IPS DF 19.7 (cell line): ENCODE data around the gene MSRB3.
"Not testable (repeated sequence)": the region's sequence is repeated elsewhere in the genome, so short reads cannot be mapped to it uniquely, and the experiment has no call there.

ENCODE experiments used
- DNase-seq: peaks from one replicate; pipeline ENCODE4 v3.0.0-alpha.2; 2013; ENCODE audit warnings: low read depth, low spot score

Gene MSRB3

DNA sequence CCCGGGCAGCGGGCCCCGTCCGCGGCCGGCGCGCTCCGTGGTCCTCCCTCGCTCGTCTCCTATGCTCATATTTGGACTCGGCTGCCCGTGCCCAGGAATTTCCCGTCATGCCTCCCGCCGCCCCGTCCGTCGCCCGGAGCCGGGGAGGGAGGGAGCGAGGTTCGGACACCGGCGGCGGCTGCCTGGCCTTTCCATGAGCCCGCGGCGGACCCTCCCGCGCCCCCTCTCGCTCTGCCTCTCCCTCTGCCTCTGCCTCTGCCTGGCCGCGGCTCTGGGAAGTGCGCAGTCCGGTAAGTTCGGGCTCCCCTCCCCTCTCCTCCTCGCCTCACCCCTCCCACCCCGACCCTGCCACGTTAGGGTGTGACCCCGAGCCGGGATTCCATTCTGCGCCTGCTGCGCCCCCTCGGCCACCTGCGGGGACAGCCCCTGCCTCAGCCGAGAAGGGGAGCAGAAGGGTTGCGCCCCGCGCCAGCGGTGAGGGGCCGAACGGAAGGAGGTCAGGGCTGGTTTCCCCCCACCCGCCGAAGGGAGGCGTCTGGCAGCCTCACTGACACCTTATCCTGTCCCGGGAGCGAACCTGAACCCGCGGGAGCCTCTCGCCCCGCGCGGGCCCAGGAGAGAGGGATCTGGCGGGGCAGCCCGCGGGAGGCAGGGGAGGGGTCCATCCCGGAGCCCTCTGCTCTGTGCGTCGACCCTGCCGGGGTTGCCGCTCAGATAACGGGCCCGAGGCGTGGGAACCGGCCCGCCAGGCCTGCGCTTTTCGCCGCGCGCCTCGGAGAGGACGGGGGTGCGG is at the start of gene MSRB3:
Gene MSRB3, plus strand, starts transcription at position 108 of the 793 bp plus-strand sequence. CDS start 29,897 bp downstream, outside the sequence.
- DNase-seq: no peak

DNA sequence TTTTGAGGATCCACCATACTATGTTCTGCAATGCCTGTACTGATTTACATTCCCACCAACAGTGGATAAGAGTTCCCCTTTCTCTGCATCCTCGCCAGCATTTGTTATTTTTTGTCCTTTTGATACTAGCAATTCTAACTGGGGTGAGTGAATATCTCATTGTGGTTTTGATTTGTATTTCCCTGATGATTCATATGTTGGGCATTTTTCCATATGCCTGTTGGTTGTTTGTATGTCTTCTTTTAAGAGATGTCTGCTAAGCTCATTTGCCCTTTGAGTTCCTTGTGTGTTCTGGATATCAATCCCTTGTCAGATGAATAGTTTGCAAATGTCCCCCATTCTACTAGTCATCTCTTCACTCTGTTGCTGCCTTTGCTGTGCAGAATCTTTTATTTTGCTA is 49.0 kb upstream of the MSRB3 start:
- no peak for DNase-seq

DNA sequence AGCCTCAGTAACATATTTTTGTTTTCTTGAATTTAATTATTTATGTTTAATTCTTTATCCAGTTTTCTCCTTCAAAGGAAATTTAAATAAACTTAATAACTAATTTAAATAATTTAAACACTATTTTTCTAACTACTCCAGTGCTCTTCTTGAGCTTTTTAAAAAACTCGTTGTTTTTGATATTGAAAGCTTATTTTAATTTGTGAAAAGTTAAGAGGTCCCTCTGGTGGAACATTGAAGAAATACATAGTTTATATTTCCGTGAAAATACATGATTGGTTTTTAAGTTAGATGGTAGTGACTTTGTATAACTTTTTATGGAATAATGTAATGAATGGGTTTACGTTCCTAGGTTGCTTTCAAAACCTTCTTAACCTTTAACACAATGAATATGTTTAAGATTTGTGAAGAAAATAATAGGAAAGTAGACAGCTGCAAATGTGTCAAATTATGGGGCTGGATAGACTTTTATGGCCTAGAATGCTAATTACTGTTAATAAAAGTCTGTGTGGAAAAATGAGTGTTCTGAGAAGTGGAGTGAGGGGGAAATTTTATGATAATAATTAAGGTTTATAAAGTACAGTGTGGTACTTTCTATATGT is 45.9 kb upstream of the MSRB3 start:
- DNase-seq: no peak

GRCh38 chr12:65237153-65237552 is 41.3 kb upstream of the MSRB3 start:
- DNase-seq: no peak

DNA sequence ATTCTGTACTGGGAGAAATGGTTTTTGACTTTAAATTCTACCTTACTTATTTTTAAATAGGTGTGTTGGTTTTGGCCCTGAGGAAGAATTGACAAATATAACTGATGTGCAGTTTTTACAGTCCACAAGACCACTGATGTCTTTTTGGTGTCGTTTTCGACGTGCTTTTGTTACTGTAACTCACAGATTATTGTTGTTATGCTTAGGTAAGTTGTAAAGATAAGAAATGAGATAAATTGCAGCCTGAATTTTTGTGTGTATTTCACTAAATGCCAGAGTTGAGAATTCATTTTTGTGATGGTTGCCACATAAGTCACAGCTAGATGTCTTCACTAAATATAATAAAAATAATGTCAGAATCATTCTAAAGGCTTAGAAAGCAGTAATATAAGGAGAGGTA is 39.9 kb upstream of the MSRB3 start:
- DNase-seq: no peak

GRCh38 chr12:65248656-65249633 is 29.5 kb upstream of the MSRB3 start:
- DNase-seq: no peak

DNA sequence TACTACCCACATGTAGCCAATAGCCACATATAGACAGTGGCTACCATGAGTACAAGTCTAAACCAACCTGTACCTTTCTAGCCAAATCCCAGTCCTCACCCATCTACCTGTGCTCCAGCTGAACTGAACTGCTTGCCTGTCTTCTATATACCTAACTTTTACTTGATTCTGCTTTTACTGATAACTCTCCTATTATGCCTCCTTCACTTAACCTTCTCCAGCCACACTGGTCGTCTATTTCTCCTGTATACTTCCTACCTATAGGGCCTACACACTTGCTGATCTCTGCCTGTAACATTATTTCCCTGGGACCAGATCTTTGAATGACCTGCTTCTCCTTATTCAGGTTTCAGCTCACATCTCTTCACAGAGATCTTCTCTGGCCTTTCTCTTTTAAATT is 26.0 kb upstream of the MSRB3 start:
- no peak for DNase-seq

DNA sequence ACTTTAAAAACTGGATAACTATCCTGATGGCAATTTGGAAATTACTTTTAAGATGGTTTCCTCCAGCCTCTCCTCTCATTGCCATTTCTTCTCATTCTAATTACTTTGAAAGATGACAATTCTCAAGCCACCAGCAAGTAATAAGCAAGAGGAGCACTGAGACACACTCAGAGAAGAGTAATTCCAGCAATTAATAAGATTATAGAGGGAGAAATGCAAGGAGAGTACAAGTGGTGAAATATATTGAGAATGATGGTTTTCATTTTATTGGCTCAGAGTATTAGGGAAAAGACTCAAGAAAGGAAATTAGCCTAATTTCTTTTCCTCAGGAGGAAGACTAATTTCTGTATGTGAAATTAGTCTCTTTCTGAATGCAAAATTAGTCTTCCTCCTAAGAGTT is 20.5 kb upstream of the MSRB3 start:
- no peak for DNase-seq

DNA sequence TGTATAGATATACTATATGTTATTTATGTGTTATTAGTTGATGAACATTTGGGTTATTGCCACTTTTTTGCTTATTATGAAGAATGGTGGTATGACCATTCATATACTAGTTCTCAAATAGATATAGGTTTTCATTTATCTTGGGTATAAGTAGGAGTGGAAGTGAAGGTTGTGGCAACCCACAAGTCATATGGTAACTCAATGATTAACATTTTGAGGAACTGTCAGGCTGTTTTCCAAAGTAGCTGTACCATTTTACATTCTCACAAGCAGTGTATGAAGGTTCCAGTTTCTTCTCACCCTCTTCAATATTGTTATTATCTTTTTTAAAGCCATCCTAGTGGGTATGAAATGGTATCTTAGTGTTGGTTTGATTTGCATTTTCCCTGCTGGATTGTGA is 19.0 kb upstream of the MSRB3 start:
- DNase-seq: no peak

GRCh38 chr12:65263777-65264176 is 14.7 kb upstream of the MSRB3 start:
- DNase-seq: no peak

DNA sequence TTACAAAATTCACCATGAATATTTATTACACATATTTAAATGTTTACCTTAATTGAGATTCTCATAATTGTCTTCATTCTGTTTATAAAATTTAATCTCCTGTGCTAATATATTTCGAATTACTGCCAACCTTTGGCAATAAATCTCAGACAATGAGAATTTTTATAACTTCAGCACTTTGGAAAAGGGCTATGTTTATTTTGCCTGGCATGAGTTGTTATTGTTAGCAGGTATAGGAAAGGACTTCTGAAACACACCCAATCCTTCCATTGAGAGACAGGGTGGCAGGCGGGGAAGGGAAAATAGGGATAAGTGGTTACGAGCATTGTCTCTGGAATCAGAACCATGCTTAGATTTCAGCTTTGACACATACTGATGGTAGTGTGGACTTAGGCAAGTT is 12.1 kb upstream of the MSRB3 start:
- DNase-seq: no peak

DNA sequence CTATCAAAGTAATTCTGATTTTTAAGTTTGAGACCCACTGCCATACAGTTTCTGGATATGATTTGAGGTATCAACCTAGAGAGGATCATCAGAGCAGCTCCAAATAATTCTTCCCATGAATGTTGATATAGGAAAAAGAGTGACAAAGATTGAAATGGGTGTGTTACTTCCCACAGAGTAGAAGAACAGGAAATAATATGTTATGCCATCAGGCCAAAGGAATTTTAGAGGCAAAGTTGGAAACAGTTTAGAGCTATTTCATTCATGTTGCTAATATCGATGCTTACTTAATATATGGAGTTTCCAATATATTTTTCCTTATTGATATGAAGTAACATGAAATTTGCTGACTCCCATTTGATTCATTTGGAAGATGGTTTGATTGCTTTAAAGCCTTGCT is 8.9 kb upstream of the MSRB3 start:
- DNase-seq: no peak

DNA sequence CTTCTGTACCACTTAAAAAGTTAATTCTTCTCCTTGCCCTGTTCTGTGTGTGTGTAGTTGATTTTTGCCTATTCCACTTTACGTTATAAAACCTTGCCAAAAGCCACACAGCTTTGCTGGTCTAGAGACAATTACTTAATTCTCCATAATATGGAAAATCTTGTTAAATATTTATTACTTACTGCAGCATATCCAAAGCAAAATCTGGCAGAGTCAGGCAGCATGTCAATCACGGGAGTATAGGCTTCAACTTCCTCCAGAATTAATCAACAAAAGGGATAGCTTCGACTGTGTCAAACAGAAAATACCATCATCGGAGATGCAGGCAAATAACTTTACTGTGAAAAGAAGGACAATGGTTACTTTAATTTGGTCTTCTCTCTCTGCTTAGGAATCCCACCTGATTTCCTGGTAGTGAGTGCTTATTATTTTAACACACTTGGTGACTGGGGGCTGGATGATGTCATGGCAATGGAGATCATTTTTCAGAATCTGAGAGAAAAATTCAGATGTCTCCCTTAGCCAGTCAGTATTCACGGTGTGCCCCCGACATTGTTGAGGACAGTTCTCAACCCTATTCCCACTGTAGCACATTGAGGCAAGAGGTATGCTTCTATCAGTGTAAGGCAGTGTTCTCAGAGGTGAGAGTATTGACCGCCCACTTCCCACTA is 3.7 kb upstream of the MSRB3 start:
- DNase-seq: no peak

GRCh38 chr12:65275627-65276026 is 2.9 kb upstream of the MSRB3 start:
- no peak for DNase-seq

- DNase-seq: no peak
Measured at GRCh38 chr12:65276916-65277530, 1.5 kb upstream of the MSRB3 start.

DNA sequence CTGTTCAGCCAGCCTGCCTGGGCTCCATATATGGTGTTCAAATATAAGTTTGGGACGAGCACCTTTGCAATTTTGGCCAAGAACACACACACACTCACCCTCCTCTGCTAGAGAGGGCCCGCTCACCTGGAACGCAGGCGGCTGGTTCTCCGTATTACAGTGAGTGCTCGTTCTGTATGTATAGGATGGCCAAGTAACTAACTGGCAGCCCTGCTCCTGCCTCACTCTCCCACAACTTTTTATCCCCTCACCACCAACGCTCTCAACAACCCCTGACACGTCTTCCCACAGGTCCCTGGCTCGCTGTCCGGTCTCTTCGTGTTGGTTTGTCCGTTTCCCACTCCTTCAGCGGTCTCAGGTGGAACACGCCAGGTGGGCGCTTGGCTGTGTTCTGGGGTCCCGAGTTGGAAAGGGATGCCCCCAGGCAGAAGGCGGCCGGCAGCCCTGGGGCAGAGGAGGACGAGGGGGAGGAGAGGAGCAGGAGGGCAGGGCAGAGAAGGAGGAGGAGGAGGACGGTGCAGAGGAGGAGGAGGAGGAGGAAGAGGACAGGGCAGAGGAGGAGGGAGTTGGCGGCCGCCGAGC is 398 bp upstream of the MSRB3 start:
- DNase-seq: no peak

DNA sequence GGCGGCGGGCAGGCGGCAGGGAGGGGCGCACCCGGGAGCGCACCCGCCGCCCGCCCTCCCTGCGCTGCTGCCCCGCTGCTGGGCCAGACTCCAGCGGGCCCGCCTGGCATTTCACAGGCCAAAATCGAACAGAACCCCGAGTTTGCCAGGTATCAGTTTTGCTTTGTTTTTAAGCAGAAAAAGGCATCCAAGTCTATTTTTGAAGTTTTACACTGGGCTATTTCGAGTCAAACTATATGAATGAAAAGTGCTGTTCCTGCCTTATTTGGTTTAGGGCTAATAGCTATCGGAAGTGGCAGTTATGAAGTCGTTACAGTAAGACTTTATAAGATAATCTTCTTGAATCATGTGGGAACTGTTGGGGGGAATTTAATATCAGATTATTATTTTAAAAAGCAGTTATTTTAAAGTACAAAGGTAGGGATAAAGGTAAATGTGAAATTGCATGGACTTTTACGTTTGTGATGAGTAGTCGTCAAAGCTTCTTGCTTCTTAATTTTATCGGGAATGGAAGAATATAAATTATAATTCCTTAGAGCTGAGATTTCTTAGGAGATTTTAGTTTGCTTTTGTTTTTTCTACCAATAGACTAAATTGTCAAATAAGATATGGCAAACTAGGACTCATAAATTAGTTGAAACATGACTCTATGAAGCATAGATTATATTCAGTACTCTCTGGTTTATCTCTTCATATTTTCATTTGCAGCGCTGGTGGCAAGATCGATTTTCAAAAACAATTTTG is 1.1 kb downstream of the MSRB3 start:
- DNase-seq: no peak

DNA sequence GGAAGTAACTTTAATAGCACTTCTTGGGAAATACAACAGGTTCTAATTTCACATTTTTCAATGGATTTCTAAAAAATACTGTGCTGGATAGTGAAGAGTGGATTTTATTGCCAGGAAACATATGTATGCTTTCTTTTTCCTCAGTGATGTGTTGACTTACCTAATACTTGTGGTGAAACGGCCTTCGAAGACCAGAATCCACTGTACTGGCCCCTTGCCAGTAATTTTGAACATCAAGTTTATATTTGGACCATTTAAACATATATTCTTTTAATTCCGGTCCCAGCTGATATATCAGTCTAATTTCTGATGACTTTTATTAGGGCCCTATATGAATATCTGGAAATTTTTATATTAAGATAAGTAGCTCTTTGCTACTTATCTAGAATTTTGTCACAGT is 1.8 kb downstream of the MSRB3 start:
- DNase-seq: no peak

DNA sequence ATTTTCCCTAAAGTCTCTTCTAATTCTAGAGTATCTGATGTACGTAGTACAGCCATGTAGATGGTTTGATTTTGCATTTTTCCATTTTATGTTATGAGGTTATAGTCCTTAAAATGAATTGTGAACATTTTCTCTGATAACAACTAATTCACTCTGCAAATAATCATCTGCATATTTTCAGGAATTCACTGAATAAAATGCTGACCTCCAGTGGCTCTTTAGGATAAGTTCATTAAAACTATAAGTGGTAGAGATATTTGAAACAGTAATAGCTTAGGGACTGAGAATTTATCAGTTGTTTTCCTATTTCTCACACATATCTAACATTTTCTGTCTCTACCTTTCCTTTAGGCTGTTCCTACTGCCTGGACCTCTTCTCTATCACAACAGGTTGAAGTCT is 4.4 kb downstream of the MSRB3 start:
- no peak for DNase-seq

GRCh38 chr12:65285532-65285931 is 7.0 kb downstream of the MSRB3 start:
- DNase-seq: not testable (repeated sequence)
